Ascending aorta (tissue), 2 donors: ENCODE measurements around the gene TVP23C. TPM values are rescaled to one million over a fixed set of nuclear protein-coding genes. Genes with fewer than 3 reads are reported as not detected.
"Not testable (repeated sequence)": the region's sequence is repeated elsewhere in the genome, so short reads cannot be mapped to it uniquely, and the experiment has no call there.

Source experiments
- DNase-seq, 2 donors: peaks; one replicate each; pipeline ENCODE4 v3.0.0-alpha.2; 2019; ENCODE audit warnings: low spot score in 2 of 2
- H3K27ac ChIP-seq, 2 donors: fragments of 200-600 bp; sonication (generic); one replicate each; pipeline ENCODE4 v1.5.1; 2016 to 2017; ENCODE audit warnings: mild to moderate bottlenecking in 1 of 2
- H3K27me3 ChIP-seq: fragments of 200-600 bp; sonication (generic); one replicate; pipeline ENCODE4 v1.5.1; 2017
- H3K36me3 ChIP-seq, 2 donors: fragments of 200-600 bp; sonication (generic); one replicate each; pipeline ENCODE4 v1.5.1; 2016
- H3K4me1 ChIP-seq, 2 donors: fragments of 200-600 bp; sonication (generic); one replicate each; pipeline ENCODE4 v1.5.1; 2016 to 2017; ENCODE audit warnings: mild to moderate bottlenecking in 1 of 2
- H3K4me3 ChIP-seq, 2 donors: fragments of 200-600 bp; sonication (generic); one replicate each; pipeline ENCODE4 v1.5.1; 2016 to 2017; ENCODE audit warnings: mild to moderate bottlenecking in 1 of 2
- H3K9me3 ChIP-seq, 2 donors: fragments of 200-600 bp; sonication (generic); one replicate each; pipeline ENCODE4 v1.5.1; 2016
- intact Hi-C: fragments of 100-400 bp; cut with DNase I; formaldehyde crosslinking; loops from one replicate; pipeline ENCODE4 v1.15.1; 2023
- total RNA-seq: library from RNA; depleted of rRNA; stranded (reverse); fragments of >200 nt; gene quantifications from one replicate; pipeline ENCODE4 v1.1.0, GENCODE V29; 2016

TVP23C gene
- total RNA-seq: 5.5 TPM

DNA sequence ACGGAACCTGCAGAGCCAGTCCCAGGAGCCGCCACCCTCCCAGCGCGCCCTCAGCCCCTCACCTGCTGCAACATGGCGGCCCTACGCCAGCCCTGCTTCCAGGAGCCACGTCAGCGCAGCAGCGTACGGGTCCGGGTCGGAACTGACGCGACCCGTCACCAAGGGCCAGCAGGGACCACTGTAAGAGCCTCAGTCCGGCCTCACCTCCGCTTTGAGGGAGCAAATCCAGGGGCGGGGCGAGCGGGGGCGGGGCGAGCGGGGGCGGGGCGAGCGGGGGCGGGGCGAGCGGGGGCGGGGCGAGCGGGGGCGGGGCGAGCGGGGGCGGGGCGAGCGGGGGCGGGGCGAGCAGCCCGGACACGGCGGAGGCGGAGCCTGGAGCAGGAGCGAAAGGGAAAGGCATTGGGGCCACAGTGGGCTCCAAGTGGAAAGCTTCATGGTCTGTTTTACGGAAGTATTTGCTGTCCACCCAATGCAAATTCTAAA lies at the start of gene TVP23C:
TSS of gene TVP23C (minus strand) at position 109 of the 483 bp plus-strand sequence. CDS start at position 74, 35 bp downstream.
- peak; percentile 45 to 89 for DNase-seq

DNA sequence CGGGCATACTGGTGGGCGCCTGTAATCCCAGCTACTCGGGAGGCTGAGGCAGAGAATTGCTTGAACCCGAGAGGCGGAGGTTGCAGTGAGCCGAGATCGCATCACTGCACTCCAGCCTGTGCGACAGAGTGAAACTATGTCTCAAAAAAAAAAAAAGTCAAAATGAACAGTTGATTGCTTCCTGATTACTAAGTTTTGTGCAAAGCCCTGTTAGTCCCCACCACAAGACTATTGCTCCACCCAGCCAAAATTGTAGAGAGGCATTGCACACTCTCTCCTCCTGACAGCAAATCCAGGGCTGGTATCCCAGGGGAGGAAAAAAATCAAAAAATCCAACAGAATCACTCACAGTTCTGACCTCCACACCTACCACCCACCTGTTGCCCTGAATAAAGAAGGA lies 29.7 kb upstream of the TVP23C start:
- H3K9me3 ChIP-seq, H3K36me3 ChIP-seq, H3K27me3 ChIP-seq, H3K4me1 ChIP-seq, intact Hi-C loops, H3K27ac ChIP-seq, DNase-seq, H3K4me3 ChIP-seq: not testable (repeated sequence)

More for the DNA sequence above, at the start of gene TVP23C:
- Histone ChIP-seq H3K27ac (peak within 1 kb of the TSS; percentile 76 to 83), H3K4me3 (peak within 1 kb of the TSS; percentile 86 to 92)
- H3K36me3 ChIP-seq, H3K4me1 ChIP-seq, H3K9me3 ChIP-seq, H3K27me3 ChIP-seq, intact Hi-C loops: not testable (repeated sequence)

DNA sequence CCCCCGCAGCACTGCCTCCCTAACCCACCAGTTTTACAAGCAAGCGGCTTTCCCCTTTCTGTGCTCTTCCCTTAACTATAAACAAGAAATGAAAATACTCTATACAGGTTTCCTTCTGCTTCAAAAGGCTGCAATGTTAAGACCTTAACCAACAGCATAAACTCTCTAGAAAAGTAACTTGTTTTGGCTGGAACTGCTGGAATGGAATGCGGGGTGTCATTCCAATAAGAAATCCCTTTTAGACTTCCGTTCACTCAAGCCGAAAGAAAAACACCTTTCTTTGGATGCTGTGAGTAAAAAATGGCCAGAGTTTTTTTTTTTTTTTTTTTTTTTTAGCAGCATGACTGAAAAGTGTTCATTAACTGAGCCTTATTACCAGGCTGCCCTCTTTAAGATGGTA lies 28.7 kb upstream of the TVP23C start:
- H3K27me3 ChIP-seq, H3K4me3 ChIP-seq, intact Hi-C loops, H3K36me3 ChIP-seq, DNase-seq, H3K27ac ChIP-seq, H3K4me1 ChIP-seq, H3K9me3 ChIP-seq: not testable (repeated sequence)

DNA sequence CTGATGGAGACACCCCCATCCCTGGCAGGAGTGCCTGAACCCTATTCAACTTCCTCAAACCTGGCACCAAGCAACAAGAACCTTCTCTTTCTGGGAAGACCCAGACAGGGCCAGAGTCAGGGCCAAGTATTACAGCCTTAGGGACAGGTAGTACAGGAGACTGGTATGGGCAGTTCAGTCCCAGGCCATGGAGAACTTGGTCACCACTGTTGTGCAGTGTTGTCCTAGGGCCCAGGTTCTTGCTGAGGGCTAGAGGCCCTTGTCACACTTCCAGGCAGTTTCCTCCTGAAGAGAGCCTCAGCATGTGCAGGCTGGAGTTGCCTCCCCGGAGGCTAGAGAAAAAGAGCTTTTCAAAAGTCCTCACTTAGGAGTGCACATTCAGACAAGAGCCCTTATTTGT lies 27.6 kb upstream of the TVP23C start:
- DNase-seq, intact Hi-C loops: not testable (repeated sequence)

DNA sequence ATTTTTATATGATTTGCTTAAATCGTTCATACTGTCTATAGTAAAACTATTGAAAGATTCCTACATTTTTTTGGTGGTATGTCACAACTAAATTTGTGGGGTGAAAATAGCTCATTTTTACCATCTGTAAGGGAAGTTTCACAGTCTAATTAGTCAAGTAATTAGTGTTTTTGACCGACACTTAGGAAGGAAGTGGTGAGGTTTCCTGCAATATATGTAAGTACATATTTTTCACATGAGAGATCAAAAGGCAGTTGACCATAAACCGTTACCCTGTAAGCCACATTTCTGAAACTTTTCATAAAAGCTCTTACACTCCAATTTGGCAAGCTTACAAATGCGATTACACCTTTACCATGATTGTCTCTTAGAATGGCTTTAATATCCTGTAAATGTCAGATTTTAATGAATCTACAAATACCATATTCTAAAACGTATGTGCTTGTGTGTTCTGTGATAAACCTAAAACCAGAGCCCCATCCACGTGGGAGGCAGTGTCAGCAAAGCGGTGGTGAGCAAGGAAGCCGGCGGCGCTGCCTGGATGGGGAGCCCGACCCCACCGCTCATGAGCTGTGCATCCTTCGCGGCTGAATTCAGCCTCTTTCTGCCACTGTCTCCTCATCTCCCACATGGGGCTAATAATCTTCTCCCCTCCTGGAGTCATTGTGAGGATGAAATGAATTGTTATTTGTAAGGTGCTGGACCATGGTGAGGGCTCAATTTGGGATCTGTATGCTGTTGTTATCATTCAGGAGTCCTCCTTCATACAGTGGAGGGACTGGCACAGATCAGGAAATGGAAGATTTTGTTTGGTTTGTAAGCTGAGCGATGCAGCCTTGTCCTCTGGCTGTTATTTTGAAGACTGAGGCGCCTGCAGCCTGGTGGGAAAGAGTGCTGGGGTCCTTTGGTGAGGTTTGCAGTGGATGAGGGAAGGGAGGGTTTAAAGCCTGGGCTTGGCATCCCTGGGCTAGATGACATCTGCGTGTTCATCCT lies 26.6 kb upstream of the TVP23C start:
- H3K4me3 ChIP-seq, H3K4me1 ChIP-seq, H3K36me3 ChIP-seq, intact Hi-C loops, DNase-seq, H3K27me3 ChIP-seq, H3K9me3 ChIP-seq, H3K27ac ChIP-seq: not testable (repeated sequence)

More for the DNA sequence above, 27.6 kb upstream of the TVP23C start:
- H3K4me1 ChIP-seq, H3K27me3 ChIP-seq, H3K36me3 ChIP-seq, H3K9me3 ChIP-seq, H3K27ac ChIP-seq, H3K4me3 ChIP-seq: not testable (repeated sequence)

DNA sequence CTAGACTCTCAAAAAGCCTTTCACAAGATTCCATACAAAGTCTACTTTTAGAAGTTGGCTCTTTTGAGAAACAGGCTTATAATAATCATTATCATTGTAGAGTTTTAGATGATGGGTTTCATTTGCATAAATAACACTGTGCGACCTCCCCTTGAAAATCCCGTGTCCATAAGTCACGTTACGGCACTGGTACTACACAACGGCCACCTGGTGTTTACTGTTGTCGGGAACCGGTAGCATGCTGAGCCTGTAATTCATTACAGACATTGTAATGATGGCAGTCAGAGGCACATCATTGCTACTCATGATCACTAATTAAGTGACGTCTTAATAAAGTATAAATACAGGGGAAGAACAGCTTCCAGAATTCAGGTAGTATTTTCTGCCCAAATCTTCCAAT lies 24.7 kb upstream of the TVP23C start:
- H3K4me1 ChIP-seq, H3K27ac ChIP-seq, H3K36me3 ChIP-seq, H3K9me3 ChIP-seq, intact Hi-C loops, H3K4me3 ChIP-seq, DNase-seq, H3K27me3 ChIP-seq: not testable (repeated sequence)

DNA sequence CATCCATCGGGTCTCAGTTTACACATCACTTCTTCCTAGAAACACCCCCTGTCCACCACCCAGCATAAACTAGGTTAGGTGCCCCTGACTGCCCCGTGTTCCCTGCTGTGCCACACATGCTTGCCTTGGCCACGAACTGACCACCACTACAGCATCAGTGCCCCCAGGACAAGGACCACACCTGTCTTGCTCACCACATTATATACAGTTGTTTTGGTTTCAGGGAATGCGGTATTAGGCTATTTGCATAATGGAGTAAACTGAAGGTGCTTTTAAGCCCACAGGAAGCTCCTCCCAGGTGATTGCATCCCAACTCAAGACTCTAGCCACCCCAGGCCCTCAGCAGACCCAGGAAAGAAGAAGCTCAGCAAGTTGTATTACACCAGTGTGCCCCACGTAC lies 20.0 kb upstream of the TVP23C start:
- H3K27me3 ChIP-seq, H3K36me3 ChIP-seq, intact Hi-C loops, H3K4me3 ChIP-seq, H3K27ac ChIP-seq, H3K9me3 ChIP-seq, H3K4me1 ChIP-seq, DNase-seq: not testable (repeated sequence)

DNA sequence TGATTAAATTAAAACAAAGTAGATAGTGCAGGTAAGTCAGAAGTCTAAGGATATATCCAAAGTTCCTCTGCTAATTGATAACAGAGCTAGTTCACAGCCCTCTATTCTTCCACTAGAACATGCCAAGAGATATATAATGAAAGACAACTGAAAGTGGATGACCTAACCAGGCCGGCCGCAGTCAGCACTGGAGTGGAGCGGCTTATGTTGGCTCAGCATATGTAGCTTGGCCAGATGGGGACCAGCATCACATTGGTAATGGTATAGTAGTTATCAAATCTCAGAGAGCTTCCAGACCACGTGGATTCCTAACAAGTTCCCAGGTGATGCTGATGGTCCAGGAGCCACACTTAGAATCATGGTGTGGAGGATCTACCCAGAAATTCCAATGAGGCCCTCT lies 18.2 kb upstream of the TVP23C start:
- H3K9me3 ChIP-seq, DNase-seq, H3K27ac ChIP-seq, H3K36me3 ChIP-seq, H3K27me3 ChIP-seq, intact Hi-C loops, H3K4me3 ChIP-seq, H3K4me1 ChIP-seq: not testable (repeated sequence)

DNA sequence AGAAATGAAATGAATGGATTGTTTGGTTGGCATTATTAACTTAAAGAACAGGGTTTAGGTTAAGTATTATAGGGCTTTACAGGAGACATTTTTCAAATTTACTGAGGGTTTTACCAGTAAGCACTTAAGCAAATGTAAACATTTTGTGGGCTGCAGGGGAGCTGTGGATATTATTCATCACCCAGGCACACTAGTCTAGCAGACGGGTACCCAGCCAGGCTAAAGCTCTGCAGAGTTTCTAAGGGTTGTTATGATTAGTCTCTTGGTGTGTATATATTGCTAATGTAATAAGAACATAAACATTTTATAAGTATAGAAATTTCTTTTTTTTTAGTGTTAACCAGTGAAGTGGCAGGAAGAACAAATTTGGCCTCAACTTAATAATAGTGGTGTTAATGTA lies 13.6 kb upstream of the TVP23C start:
- H3K9me3 ChIP-seq, H3K36me3 ChIP-seq, DNase-seq, intact Hi-C loops, H3K4me3 ChIP-seq, H3K27ac ChIP-seq, H3K4me1 ChIP-seq, H3K27me3 ChIP-seq: not testable (repeated sequence)

DNA sequence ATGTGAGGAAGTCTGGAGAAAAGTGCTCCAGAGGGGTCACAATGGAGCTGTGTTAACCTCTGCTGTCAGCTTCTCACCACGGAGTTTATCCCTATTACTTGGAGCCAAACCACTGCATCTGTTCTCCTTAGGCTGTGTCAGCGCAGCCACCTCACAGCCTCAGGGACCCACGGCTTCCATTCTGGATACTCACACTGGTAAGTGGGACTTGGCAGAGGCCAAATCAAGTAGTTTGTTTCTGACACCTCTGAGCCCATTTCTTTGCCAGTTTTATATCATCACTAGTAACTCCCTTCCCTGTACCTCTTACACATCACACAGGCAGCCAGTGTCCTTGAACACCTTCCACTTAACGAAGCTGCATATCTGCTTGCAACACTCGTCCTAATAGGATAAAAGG lies 11.4 kb upstream of the TVP23C start:
- H3K36me3 ChIP-seq, H3K27ac ChIP-seq, H3K4me3 ChIP-seq, H3K9me3 ChIP-seq, intact Hi-C loops, H3K4me1 ChIP-seq, DNase-seq, H3K27me3 ChIP-seq: not testable (repeated sequence)

DNA sequence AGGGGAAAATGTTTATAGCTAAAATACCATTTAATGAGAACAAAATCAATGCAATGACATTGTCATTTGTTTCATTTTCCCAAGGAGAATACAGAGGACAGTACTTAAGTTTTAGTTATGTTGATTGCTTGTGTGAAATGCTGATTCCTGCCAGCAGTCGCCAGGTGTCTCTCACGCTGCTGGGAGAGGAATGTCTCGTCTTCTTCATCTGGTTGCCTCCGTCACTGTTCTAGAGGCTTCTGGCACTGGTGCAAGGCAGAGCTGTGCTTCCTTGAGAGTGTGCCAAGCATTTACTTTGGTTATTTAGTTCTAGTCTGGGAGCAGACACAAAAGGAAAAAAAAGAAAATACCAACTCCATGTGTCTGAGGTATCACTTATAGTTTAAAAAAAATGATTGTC lies 10.6 kb upstream of the TVP23C start:
- intact Hi-C loops, H3K9me3 ChIP-seq, H3K36me3 ChIP-seq, H3K27me3 ChIP-seq, DNase-seq, H3K4me1 ChIP-seq, H3K4me3 ChIP-seq, H3K27ac ChIP-seq: not testable (repeated sequence)

DNA sequence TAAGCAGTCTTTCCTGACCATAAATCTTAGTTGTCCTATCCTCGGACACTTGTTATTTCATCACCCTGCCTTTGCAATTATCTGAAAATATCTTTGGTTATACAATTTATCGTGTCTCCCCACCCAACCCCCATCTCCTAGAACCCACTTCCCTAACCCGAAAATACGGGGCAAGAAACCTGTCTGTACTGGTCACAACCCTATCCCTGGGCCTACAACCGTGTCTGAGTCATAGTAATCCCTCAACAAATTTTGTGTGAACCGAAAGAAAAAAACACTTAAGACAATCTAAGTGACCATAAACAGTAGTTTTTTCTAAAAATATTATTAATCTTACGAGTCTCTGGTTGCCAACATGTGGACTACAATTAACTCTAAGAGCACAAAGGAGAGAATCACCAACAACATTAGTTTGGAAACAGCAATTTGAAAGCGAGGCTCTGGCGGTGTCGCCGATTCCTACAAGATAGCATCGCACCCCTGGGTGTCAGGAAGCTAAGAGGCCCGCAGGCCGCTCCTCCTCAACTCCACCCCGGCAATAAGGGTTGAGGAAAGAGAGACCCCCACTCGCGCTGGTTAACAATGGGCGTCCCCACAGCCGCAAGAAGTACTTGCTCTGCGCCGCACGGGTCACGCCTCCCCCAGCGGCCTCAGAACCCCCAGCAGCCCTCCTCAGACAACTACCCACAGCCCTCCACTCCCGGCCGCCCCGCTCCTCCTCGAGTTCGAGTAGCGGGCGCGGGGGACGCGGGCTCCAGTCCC lies 489 bp downstream of the TVP23C start:
- H3K4me3 ChIP-seq: peak overlapping the region; percentile 86 to 92
- H3K27me3 ChIP-seq, intact Hi-C loops, H3K9me3 ChIP-seq, H3K4me1 ChIP-seq, H3K36me3 ChIP-seq, DNase-seq: not testable (repeated sequence)
- H3K27ac ChIP-seq: peak overlapping the region; percentile 76 to 83

DNA sequence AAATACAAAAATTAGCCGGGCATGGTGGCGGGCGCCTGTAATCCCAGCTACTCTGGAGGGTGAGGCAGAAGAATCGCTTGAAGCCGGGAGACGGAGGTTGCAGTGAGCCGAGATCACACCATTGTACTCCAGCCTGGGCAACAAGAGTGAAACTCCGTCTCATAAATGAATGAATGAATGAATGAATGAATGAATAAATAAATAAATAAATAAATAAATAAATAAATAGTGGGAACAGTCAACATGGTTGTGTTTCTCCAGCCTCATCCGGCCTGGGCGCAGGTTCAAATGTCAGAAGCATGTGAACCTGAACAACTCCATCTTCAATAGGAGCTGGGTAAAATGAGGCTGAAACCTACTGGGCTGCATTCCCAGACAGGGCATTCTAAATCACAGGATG lies 1.8 kb downstream of the TVP23C start:
- H3K36me3 ChIP-seq, H3K4me3 ChIP-seq, H3K4me1 ChIP-seq, H3K9me3 ChIP-seq, H3K27me3 ChIP-seq, H3K27ac ChIP-seq, intact Hi-C loops, DNase-seq: not testable (repeated sequence)
